ENCODE measurements around the gene NUP42. TPM values are rescaled to one million over a fixed set of nuclear protein-coding genes. Genes with fewer than 3 reads are reported as not detected.

The NUP42 gene
- total and polyA plus RNA-seq, 2 of the 13 experiments (the other 11 are each of a cell fraction or from before 2014, with no cell fraction given): 32.0 to 51.5 TPM

DNA sequence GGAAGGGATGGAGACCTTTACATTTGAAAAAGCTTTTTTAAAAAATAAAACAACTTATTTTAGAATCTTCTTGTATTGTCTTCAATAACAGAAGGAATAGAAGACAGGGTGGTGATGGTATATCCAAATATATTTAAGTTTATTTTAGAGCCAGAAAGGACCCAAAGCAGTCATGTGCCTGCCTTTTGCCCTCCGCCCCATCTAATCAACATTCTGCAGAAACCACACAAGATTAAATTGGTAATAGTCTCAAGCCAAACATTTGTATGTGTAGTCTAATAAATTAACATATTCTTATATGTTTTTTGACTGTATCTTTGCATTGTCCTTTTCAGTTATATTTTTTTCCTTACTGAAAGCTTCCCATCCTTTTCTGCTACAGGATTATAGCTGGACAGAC, 16.5 kb upstream of the NUP42 start (continued):
- TF ChIP-seq, protein P1, sequence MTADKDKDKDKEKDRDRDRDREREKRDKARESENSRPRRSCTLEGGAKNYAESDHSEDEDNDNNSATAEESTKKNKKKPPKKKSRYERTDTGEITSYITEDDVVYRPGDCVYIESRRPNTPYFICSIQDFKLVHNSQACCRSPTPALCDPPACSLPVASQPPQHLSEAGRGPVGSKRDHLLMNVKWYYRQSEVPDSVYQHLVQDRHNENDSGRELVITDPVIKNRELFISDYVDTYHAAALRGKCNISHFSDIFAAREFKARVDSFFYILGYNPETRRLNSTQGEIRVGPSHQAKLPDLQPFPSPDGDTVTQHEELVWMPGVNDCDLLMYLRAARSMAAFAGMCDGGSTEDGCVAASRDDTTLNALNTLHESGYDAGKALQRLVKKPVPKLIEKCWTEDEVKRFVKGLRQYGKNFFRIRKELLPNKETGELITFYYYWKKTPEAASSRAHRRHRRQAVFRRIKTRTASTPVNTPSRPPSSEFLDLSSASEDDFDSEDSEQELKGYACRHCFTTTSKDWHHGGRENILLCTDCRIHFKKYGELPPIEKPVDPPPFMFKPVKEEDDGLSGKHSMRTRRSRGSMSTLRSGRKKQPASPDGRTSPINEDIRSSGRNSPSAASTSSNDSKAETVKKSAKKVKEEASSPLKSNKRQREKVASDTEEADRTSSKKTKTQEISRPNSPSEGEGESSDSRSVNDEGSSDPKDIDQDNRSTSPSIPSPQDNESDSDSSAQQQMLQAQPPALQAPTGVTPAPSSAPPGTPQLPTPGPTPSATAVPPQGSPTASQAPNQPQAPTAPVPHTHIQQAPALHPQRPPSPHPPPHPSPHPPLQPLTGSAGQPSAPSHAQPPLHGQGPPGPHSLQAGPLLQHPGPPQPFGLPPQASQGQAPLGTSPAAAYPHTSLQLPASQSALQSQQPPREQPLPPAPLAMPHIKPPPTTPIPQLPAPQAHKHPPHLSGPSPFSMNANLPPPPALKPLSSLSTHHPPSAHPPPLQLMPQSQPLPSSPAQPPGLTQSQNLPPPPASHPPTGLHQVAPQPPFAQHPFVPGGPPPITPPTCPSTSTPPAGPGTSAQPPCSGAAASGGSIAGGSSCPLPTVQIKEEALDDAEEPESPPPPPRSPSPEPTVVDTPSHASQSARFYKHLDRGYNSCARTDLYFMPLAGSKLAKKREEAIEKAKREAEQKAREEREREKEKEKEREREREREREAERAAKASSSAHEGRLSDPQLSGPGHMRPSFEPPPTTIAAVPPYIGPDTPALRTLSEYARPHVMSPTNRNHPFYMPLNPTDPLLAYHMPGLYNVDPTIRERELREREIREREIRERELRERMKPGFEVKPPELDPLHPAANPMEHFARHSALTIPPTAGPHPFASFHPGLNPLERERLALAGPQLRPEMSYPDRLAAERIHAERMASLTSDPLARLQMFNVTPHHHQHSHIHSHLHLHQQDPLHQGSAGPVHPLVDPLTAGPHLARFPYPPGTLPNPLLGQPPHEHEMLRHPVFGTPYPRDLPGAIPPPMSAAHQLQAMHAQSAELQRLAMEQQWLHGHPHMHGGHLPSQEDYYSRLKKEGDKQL (CRISPR knock-in tag; IDR thresholded peaks at IDR 0.05; ENCODE audit: low read depth): no peak
- TF ChIP-seq KDM3A (CRISPR knock-in tag; IDR thresholded peaks at IDR 0.05; ENCODE audit: low read depth) (no peak), ZNF749 (CRISPR knock-in tag; IDR thresholded peaks at IDR 0.05; ENCODE audit: borderline replicate concordance) (no peak), REXO4 (CRISPR knock-in tag; IDR thresholded peaks at IDR 0.05; ENCODE audit: borderline replicate concordance) (no peak), ZNF788 (CRISPR knock-in tag; IDR thresholded peaks at IDR 0.05; ENCODE audit: borderline replicate concordance) (no peak), ZNF34 (CRISPR knock-in tag; IDR thresholded peaks at IDR 0.05; ENCODE audit: borderline replicate concordance) (no peak), ZNF274 (CRISPR knock-in tag; IDR thresholded peaks at IDR 0.05) (no peak)
- TF ChIP-seq, protein P2, sequence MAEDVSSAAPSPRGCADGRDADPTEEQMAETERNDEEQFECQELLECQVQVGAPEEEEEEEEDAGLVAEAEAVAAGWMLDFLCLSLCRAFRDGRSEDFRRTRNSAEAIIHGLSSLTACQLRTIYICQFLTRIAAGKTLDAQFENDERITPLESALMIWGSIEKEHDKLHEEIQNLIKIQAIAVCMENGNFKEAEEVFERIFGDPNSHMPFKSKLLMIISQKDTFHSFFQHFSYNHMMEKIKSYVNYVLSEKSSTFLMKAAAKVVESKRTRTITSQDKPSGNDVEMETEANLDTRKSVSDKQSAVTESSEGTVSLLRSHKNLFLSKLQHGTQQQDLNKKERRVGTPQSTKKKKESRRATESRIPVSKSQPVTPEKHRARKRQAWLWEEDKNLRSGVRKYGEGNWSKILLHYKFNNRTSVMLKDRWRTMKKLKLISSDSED (CRISPR knock-in tag; IDR thresholded peaks at IDR 0.05): no peak
- TF ChIP-seq, protein P3, sequence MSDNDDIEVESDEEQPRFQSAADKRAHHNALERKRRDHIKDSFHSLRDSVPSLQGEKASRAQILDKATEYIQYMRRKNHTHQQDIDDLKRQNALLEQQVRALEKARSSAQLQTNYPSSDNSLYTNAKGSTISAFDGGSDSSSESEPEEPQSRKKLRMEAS (IDR thresholded peaks at IDR 0.05): no peak

Data from HepG2 (cell line).